OCI-LY1 (cell line): ENCODE measurements around the gene LTBP1.

Source experiments
- EZH2 ChIP-seq: fragments of 200-600 bp; sonication (generic), shearing (Covaris generic); IDR thresholded peaks from 2 replicates; pipeline ENCODE4 v1.8.0; 2017; ENCODE audit warnings: borderline replicate concordance, mixed run types, mild to moderate bottlenecking, antibody characterized with exemption, low read length, moderate library complexity, mixed read lengths
- TF ChIP-seq, protein P1 (sequence below): fragments of 200-600 bp; sonication (generic), shearing (Covaris generic); IDR thresholded peaks from 2 replicates; pipeline ENCODE4 v1.5.1; 2017; ENCODE audit warnings: mild to moderate bottlenecking, antibody characterized with exemption, low read length, moderate library complexity, mixed read lengths

DNA sequence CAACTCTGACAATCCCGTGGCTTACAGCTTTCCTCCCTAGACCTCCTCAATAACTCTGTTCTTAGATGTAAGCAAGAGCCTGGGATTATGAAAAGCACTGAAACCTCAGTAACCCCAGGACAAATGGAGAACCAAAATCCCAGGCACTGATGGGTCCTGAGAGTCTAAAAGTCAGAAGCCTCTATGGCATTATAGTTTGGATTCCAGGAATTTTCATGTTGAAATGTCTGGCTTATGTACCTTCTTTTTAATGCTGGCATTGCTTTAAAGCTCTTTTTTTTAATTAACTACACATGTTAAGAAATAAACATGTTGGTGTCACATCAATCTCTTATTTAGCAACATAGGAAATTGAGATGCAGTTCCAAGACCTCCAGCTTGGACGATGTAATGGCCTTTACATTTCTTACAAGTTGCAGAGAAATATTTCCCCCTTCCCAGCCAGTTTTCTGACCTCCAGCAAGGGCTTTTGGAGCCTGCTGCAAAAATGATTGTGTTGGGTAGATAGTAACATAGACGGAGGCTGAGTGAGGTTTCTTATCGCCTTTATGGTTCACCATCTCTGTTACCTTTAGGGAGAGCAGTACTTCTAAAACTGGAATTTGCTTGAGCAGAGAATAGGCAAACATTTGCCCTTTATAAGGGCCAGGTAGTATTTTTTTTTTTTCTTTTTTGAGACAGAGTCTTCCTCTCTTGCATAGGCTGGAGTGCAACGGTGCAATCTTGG lies 444.9 kb downstream of the LTBP1 start:
- TF ChIP-seq, protein P1, sequence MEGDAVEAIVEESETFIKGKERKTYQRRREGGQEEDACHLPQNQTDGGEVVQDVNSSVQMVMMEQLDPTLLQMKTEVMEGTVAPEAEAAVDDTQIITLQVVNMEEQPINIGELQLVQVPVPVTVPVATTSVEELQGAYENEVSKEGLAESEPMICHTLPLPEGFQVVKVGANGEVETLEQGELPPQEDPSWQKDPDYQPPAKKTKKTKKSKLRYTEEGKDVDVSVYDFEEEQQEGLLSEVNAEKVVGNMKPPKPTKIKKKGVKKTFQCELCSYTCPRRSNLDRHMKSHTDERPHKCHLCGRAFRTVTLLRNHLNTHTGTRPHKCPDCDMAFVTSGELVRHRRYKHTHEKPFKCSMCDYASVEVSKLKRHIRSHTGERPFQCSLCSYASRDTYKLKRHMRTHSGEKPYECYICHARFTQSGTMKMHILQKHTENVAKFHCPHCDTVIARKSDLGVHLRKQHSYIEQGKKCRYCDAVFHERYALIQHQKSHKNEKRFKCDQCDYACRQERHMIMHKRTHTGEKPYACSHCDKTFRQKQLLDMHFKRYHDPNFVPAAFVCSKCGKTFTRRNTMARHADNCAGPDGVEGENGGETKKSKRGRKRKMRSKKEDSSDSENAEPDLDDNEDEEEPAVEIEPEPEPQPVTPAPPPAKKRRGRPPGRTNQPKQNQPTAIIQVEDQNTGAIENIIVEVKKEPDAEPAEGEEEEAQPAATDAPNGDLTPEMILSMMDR = no peak
- no peak for TF ChIP-seq EZH2
